ENCODE data around the gene MACROD1. TPM values are rescaled to one million over a fixed set of nuclear protein-coding genes. Genes with fewer than 3 reads are reported as not detected.

Gene MACROD1
- total and polyA plus RNA-seq, 2 donors (not counting 3 experiments of a cell fraction or from before 2014, with no cell fraction given), result 11.0 to 16.2 TPM

DNA sequence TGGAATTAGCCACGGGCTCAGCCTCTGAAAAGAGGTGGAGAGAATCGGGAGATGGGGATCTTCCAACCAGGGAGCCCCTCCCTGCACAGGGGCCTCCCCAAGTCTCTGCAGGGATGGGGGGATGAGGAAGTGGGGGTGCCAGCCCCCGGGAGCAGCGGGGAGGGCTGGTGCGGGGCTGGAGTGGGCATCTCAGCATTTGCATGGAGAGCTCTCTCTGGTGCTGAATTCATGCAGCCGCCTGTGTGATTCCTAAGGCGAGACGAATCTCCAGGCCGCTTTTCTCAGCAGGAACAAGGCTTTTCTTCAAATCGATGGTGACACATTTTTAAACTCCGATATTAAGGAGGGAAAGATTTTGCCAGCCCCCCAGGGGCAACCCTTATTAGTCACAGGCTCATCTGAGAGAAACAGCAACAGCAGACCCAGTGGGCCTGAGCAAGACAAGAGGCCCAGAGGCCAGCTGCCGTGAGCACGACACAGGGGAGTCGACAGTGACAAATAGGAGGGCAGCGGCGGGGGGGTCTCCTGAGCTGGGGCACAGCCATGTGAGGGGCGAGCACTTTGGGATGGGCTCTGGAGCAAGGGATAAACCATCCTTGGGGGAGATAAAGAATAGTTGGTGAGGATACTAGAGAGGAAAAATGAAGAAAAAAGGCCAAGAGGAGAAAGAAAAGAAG lies 29.0 kb downstream of the MACROD1 start:
- DNase-seq (ENCODE audit: low read depth, low spot score) (no peak), FAIRE-seq (no peak)
- Histone ChIP-seq H3K27me3 (ENCODE audit: control insufficient read depth in 2 of 2, insufficient read depth in 2 of 2, low read length in 2 of 2) (no peaks in the 10 kb centered on the region), H3K4me1 (ENCODE audit: control insufficient read depth, extremely low read depth, insufficient read depth, low read length) (no peaks in the 10 kb centered on the region), H3K4me3 (replicated peaks in 1 of 3; ENCODE audit: insufficient read depth in 1 of 3, low read depth in 1 of 3, low read length in 3 of 3) (no peak overlapping the region), H3K36me3 (ENCODE audit: control insufficient read depth in 2 of 2, extremely low read depth in 1 of 2, insufficient read depth in 2 of 2, low read length in 2 of 2) (no peaks in the 10 kb centered on the region), H3K9ac (replicated peaks; ENCODE audit: extremely low read depth, insufficient read depth, low read length) (no peak overlapping the region), H3K9me3 (replicated peaks; ENCODE audit: control insufficient read depth, insufficient read depth, low read length) (no peaks in the 10 kb centered on the region), H3K79me2 (ENCODE audit: control insufficient read depth, insufficient read depth, low read length) (no peaks in the 10 kb centered on the region), H3K9me1 (replicated peaks; ENCODE audit: control insufficient read depth, extremely low read depth, insufficient read depth, low read length) (no peaks in the 10 kb centered on the region), H2AFZ (ENCODE audit: low read depth, low read length) (no peak overlapping the region), H3K27ac (ENCODE audit: insufficient read depth, low read depth, low read length) (no peak overlapping the region), H3K4me2 (ENCODE audit: insufficient read depth, low read length) (no peak overlapping the region), H4K20me1 (replicated peaks; ENCODE audit: control insufficient read depth, extremely low read depth, insufficient read depth, low read length) (no peaks in the 10 kb centered on the region)
- no TSS peak for BruUV-seq (replicated peaks)
- ChIA-PET POLR2A (no interaction called here), CTCF (no interaction called here)
- no peak for TF ChIP-seq MAX (IDR thresholded peaks at IDR 0.05; ENCODE audit: insufficient read depth, insufficient read length)
- TF ChIP-seq, protein P1, sequence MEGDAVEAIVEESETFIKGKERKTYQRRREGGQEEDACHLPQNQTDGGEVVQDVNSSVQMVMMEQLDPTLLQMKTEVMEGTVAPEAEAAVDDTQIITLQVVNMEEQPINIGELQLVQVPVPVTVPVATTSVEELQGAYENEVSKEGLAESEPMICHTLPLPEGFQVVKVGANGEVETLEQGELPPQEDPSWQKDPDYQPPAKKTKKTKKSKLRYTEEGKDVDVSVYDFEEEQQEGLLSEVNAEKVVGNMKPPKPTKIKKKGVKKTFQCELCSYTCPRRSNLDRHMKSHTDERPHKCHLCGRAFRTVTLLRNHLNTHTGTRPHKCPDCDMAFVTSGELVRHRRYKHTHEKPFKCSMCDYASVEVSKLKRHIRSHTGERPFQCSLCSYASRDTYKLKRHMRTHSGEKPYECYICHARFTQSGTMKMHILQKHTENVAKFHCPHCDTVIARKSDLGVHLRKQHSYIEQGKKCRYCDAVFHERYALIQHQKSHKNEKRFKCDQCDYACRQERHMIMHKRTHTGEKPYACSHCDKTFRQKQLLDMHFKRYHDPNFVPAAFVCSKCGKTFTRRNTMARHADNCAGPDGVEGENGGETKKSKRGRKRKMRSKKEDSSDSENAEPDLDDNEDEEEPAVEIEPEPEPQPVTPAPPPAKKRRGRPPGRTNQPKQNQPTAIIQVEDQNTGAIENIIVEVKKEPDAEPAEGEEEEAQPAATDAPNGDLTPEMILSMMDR (IDR thresholded peaks at IDR 0.05; ENCODE audit: extremely low read depth in 1 of 2, insufficient read depth in 1 of 2, low read depth in 1 of 2, low read length in 2 of 2), result no peak
- TF ChIP-seq JUN (IDR thresholded peaks at IDR 0.05; ENCODE audit: borderline replicate concordance, insufficient read depth, insufficient read length, low read depth), result no peak
- TF ChIP-seq MYC (IDR thresholded peaks at IDR 0.05; ENCODE audit: low read depth, low read length), result no peak
- no peak for TF ChIP-seq EZH2 (IDR thresholded peaks at IDR 0.05; ENCODE audit: borderline replicate concordance, low read depth, low read length, severe bottlenecking)
- TF ChIP-seq GATA2 (IDR thresholded peaks at IDR 0.05; ENCODE audit: insufficient read depth, insufficient read length, low read depth, low read length), result no peak
- TF ChIP-seq POLR2A (IDR thresholded peaks at IDR 0.05; ENCODE audit: low read depth, low read length), result no peak
- TF ChIP-seq FOS (IDR thresholded peaks at IDR 0.05; ENCODE audit: borderline replicate concordance, insufficient read depth, low read length), result no peak
- no peak for TF ChIP-seq POLR2AphosphoS5 (IDR thresholded peaks at IDR 0.05; ENCODE audit: insufficient read depth, low read depth, low read length)
- intact Hi-C loops (cut with micrococcal nuclease) (no loop called here), dilution Hi-C loops (cut with MboI; ENCODE audit: extremely low pct_ligation_motif_present, low sequenced_read_pairs) (no loop called here)

Measured in endothelial cell of umbilical vein (primary cell).